ENCODE data around the gene EMX1.

The EMX1 gene

DNA sequence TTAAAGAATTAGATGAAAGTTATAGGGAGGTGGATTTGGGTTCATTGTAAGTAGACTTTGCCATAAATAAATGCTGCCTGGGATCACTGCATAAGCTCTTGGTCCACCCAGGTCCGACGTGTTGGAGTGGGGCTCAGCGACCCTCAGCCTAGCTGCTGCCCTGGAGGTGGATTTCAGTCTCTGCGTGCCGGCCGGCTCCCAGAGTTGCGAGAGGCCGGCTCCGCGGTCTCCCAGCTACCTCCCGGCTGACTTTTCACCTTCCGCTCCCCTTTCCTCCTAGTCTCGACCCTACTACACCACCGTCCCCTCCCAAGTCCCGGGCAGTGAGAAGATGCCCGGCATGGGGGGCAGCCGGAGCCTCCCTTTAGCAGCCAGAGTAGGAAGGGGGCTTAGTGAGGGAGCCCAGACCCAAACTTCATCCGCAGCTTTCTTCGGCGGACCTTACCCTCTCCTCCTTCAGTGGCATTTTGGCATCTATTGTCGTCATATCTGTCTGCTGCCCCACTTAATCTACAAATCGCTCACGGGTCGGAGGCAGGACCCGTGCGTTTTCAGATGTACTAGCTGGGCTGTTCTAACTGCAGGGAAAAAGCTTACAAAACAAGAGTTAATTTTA, 8.1 kb downstream of the EMX1 start:
- no peak for DNase-seq (ENCODE audit: low spot score)

DNA sequence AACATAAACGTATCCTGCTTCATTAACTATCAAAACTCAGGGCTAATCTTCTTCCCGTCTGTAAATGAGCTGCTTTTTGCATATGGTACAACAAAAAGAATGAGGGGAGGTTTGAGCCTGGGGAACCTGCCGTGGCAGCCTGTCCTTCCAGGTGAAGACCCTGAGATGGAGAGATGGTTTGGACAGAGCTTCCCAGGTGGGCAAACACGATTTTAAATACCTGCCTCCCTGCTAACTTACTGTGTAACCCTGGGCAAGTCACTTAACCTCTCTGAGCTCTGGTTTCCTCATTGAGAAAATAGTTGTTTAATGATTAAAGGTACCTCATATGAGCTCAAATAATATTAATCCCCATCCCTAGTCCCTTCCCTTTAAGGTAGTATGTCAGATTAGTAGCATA, 9.0 kb downstream of the EMX1 start:
- DNase-seq (ENCODE audit: low spot score) = no peak

DNA sequence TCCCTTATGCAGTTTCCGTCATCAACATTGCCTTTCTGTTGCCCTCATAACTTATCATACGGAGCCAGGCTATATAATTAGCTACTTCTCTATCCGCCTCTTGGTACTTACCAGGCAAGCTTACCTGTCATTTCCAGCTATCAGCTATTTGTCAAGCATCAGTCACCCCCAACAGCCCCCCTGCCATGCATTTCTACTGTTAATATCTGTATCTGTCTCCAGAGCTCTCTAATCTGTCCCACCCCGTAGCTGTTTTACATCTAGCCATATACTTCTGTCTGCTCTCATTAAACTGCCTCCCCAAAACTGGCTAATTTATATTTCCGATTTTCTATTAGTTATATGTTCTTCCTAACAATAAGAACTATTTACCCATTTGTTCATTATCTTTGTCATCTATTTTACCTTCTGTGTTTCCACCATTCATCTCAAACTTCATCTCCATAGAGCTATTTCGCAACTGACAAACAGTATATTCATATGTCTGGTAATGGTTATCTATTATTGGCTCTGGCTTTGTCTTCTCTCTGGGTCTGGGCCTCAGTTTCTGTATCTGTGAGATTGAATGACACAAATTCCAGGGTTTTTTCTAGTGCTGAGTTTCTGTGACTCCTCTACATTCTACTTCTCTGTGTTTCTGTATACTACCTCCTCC, 9.6 kb downstream of the EMX1 start:
- no peak for DNase-seq (ENCODE audit: low spot score)

DNA sequence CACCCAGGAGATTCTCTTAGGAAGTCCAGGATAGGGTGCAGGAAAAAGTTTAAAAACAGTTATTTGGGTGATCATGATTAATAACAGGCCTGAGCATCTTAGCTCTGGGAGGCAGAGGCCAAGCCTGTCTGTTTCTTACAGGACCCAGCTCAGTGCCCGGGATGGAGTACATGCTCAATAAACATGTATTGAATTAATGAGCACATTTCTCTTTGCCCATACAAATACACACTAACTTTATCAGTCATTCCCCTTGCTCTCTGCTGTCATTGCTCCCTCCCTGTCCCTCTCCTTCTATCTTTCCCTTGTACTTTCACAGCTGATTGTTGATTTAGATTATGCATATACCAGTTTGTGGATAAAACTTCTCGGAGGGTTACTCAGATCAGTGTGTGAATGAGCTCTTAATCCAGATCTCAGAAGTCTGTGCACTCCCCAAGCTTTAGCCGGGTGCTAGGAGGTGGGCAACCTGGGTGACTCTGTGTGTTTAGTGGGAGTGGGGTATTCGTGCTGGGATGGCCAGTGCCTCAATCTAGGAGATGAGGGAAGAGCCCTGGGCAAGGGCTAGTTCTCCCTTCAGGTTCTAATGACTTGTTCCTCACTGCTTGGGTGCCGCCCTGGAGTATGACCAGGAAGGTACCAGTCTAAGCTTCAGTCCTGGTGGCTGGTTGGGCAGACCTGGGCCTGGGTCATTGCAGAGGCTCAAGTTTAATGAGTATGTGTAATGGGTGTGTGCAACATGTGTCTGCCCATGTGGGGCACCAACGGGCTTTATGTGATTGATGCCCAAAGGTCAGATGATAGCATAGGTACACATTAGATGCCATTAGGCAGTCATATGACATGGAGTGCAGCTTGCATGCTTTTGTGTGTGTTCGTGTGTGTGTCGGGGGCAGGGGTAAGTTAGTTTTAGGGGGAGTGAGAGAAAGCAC, 10.6 kb downstream of the EMX1 start:
- no peak for DNase-seq (ENCODE audit: low spot score)

DNA sequence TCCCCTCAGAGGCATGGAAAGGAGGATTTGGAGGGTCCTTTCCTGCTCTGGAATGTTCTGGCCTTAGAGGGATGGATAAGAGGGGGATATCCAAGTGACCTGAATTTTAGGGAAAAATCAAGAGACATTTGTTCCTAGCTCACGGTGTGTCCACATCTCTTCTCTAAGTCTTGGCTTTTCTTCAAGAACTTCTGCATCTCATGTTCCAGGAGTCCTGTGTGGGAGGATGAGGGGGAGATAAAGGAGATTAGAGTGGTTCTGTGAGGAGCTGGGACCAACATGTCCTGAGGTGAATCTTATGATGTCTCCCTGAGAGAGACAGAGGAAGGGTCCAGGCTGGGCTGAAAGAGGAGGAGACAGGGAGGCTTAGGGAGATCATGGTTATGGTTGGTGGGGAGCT, 11.7 kb downstream of the EMX1 start:
- DNase-seq (ENCODE audit: low spot score) = no peak

DNA sequence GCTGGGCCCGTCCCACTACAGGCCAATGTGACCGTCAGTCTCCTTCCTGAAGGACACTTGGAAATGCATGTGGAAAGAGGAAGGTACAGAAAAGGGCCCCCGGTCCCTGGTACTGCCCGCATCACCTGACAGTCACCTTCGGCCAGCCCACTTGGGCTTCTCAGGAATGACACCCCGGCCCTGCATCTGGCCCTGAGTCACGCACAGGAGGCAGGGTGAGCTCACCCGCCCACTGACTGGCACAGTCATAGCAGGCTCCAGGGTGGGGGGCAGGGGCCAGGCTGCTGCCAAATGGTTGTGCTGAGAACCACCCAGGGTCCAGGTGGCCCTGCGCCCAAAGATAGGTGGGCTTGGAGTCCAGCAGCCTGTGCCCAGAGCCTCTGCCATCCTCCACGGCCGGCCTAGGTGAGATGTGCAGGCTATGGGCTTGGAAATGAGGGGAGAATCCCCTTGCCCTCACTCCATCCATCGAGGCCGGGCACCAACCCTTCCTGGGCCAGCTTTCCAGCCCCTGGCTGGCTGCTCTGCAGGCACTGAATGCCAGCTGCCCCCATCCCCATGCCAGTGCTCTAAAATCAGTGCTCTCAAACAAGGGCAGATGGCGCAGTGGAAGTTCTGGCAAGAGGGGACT, 14.1 kb downstream of the EMX1 start:
- DNase-seq (ENCODE audit: low spot score) = no peak

DNA sequence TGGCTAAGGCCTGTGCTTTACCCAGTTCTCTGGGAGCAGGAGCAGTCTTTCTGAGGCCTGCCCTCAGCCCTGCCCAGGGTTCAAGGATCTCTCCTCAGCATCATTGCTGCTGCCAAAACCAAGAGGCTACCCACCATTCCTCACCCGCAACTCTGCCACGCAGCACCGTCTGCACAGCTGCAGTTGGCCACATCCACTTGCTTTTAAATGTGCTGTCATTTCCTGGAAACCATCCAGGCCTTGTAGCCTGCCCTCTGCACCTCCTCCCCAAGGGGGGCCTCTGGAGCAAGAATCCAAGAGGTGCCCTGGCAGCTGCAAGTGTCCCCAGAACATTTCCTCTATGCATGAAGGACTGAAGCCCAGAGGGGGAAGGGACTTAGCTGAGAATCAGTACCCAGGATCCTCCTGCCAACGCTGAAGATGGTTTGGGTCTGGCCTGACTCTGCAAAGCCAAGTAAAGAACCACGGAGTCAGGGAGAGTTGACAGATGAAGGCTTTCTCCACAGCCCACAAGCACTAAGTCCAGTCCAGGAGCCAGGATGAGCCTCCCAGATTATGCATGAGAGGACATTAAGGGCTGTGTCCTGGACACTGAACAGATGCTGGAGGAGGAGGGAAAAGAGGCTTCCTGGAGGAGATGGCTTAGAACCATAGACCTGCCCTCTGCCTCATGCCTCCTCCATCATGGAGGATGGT, 14.9 kb downstream of the EMX1 start:
- DNase-seq (ENCODE audit: low spot score) = no peak

DNA sequence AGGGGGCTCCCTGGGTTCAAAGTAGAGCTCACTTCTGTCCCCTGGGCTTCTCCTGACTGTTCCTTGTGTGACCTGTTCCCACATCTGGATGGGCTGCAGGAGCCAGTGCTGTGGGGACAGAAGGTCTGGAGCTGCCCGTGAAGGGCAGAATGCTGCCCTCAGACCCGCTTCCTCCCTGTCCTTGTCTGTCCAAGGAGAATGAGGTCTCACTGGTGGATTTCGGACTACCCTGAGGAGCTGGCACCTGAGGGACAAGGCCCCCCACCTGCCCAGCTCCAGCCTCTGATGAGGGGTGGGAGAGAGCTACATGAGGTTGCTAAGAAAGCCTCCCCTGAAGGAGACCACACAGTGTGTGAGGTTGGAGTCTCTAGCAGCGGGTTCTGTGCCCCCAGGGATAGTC, 15.5 kb downstream of the EMX1 start:
- DNase-seq (ENCODE audit: low spot score) = no peak

DNA sequence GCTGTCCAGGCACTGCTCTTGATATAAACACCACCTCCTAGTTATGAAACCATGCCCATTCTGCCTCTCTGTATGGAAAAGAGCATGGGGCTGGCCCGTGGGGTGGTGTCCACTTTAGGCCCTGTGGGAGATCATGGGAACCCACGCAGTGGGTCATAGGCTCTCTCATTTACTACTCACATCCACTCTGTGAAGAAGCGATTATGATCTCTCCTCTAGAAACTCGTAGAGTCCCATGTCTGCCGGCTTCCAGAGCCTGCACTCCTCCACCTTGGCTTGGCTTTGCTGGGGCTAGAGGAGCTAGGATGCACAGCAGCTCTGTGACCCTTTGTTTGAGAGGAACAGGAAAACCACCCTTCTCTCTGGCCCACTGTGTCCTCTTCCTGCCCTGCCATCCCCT, 15.9 kb downstream of the EMX1 start:
- DNase-seq (ENCODE audit: low spot score) = no peak

DNA sequence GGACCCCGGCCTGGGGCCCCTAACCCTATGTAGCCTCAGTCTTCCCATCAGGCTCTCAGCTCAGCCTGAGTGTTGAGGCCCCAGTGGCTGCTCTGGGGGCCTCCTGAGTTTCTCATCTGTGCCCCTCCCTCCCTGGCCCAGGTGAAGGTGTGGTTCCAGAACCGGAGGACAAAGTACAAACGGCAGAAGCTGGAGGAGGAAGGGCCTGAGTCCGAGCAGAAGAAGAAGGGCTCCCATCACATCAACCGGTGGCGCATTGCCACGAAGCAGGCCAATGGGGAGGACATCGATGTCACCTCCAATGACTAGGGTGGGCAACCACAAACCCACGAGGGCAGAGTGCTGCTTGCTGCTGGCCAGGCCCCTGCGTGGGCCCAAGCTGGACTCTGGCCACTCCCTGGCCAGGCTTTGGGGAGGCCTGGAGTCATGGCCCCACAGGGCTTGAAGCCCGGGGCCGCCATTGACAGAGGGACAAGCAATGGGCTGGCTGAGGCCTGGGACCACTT, 16.4 kb downstream of the EMX1 start:
- no peak for DNase-seq (ENCODE audit: low spot score)

DNA sequence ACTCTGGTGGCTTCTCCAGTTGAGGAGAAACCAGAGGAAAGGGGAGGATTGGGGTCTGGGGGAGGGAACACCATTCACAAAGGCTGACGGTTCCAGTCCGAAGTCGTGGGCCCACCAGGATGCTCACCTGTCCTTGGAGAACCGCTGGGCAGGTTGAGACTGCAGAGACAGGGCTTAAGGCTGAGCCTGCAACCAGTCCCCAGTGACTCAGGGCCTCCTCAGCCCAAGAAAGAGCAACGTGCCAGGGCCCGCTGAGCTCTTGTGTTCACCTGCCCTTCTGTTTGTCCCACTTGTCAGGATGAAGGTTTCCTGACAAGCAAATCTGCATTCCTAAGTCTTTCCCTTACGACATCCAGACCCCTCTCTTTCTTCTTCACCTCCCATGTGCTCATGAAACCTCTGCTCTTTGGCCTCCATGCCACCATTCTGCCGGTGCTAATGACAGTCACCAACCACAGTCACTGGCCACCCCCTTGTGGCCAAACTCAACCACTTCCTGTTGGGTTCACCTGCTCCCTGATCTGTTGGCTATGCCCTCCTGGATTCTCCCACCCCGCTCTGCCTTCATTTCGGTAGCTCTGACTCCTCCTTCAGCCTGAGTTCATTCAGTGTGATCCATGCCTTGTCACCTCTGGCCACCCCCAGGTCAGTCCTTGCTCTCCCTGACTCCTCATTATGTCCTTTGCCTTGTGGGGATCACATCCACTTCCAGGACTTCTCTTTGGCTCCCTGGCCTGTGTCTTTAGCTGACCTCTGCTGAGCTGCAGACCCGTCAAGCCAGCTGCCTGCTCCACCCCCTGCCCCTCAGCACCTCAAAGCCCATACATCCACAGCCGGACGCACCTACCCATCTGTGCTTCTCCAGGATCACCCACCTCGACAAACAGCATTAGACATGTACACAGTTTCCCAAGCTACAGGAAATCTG, 17.6 kb downstream of the EMX1 start:
- no peak for DNase-seq (ENCODE audit: low spot score)

DNA sequence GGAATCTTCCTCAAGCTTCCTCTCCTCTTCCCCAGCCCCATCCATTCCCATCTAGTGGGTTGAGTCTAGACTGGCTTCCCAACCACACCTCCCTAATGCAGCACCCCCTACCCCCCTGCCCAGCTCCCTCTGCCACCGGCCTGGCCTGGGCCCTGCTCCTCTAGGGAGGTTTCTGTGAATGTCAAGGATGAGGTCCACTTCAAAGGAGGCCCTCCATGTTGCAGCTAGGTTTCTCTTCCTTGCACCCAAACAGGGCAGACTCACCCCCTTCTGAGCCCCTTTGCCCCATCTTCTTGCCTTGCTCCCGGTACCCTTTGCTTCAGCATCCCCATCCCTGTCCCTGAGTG, 18.3 kb downstream of the EMX1 start:
- no peak for DNase-seq (ENCODE audit: low spot score)

DNA sequence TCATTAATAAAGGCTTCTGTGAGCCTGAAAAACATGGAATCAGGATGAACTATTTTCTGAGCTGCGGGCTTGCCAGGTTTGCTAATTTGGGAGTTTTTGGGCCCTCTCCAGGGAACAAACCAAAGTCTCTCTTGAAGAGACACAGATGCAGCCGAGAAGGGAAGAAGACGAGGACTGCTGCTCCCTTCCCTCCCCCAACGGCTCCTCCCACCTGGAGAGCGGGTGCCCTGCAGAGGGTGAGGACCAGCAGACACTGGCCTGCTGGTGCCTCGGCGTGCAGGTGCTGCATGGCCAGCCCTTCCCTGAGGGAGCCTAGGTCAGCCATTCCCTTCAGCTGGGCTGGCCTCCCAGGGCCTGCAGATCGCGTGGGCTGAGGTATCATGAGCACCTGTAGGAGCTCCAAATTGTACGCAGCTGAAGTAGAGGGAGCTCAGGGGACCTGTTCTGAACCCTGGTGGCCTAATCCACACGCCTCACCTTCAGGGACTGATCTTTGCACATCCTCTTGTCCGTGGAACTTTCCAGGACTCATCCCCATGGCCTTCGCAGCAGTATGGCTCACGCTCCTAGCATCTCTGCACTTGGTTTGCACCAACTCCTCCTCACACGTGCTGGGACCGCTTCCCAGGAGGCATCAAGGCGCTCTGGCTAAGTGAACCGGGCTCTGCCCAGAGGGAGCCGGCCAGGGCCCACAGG, 19.5 kb downstream of the EMX1 start:
- DNase-seq (ENCODE audit: low spot score) = no peak

DNA sequence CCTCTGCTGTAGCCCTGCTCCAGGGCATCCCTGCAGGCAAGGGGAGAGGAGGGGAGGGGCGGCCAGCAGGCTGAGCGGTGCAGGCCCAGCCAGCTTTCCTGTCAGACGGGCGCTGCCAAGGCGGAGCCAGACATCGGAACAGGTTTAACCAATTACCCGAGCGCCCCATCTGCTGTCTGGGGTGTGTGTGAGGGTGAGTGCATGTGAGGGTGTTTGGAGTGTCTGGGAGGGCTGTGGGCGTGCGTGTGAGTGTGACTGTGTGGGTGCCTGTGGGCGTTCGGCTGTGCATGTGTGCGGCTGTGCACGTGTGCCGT, 20.0 kb downstream of the EMX1 start:
- no peak for DNase-seq (ENCODE audit: low spot score)

DNA sequence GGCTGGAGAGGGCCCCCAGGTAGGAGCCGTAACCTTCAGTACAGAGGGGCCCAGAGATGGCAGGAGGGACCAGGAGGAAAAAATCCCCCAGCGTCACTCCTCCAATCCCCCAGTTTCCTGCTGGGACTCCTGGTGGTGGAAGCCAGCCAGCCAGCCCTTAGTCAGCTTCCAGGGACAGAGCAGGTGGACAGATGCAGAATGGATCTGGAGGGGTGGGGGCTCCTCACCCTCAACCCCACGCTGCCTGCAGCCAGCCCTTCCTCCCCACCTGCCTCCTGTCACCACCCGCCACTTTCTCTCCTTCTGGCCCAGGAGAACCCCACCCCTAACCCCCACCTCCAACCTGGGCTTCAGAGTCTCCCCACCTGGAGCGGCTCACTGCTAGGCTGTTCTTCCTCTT, 21.1 kb downstream of the EMX1 start:
- DNase-seq (ENCODE audit: low spot score) = no peak

DNA sequence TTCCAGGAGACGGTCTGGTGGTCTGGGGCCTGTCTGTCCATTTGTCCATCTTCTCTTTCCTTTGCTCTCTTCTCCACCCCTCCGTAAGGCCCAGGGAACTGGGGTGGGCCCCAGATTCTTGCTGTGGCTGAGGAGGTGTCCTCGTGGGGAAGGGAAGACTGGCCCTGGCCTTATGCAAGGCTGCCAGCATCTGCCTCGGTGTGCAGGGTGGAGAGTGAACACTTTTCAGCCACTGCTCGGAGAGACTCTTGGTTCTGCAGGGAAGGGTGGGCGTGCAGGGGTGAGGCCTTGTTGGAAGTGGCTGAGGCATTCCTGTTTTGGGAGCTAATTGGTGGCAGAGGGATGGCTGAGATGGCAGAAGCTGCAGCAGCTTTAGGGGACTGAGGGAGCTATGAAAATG, 23.0 kb downstream of the EMX1 start:
- DNase-seq (ENCODE audit: low spot score) = no peak

DNA sequence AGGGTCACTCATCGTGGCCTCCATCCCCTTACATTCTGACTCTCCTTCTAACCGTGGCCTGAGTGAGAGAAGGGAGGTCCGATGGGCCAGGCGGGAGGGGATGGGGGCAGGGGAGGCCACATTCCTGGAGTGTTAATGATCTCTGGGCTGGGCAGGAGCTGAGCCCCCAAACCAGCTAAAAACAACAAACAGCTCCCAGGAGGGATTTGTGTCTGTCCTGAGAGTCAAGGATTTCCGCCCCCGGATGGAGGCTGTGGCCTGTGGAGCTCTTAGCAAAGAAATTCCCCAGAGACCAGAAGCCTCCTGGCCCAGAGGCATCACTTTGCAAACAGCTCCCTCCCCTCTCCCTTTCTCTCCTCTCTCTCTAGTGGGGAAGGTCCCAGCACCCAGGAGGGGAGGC, 23.5 kb downstream of the EMX1 start:
- no peak for DNase-seq (ENCODE audit: low spot score)

DNA sequence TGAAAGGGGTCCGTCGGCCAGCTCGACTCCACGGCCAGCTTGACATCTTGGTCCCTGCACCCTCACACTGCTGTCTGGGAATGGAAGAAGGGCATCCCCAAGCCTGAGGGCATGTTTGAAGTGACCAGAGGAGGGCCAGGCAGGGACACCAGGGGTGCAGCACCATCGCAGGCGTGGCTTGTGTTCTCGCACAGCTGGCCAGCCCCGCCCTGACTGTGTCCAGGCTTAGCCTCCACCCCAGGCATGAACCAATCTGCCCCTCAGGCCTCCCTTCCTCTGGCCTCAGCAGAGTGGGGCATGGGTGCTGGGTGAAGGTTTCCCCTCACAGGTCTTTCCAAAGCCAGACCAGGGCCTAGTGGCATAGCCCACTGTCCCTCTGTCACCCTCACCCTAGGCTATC, 25.0 kb downstream of the EMX1 start:
- no peak for DNase-seq (ENCODE audit: low spot score)

DNA sequence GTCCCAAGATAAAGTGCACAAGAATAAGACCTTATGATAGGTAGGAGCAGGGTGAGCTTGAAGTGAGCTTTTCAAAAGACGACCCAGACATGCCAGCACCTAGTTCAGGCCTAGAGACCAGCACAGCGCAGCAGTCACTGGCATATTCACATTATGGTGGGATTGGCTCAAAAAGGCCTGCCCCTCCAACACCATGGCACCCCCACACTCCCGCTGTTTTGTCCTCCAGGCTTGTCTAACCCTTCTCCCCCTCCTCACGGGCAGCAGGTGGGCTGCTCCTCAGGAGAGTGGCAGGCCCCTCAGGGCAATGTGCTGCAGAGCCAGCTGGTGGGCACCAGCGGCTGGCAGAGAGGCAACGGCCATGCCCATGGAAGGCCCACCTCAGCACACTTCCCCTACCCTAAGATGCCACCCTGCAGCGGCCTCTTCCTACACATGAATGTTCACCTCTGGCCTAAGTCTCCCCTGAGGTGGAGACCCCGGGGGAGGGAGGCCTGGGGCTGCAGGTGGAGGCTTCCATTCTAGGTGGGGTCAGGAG, 25.6 kb downstream of the EMX1 start:
- no peak for DNase-seq (ENCODE audit: low spot score)
